ENCODE measurements around the gene AKAP6.

GRCh38 chr14:32698831-32699230 is 369.7 kb downstream of the AKAP6 start:
- TF ChIP-seq CTCF (IDR thresholded peaks at IDR 0.05) = no peak
- TF ChIP-seq POLR2A (IDR thresholded peaks at IDR 0.05) = no peak
- no peak for TF ChIP-seq POLR2AphosphoS5 (IDR thresholded peaks at IDR 0.05)
